ENCODE data around the gene HCN1.
"Not testable (repeated sequence)": the region's sequence is repeated elsewhere in the genome, so short reads cannot be mapped to it uniquely, and the experiment has no call there.

Gene HCN1

DNA sequence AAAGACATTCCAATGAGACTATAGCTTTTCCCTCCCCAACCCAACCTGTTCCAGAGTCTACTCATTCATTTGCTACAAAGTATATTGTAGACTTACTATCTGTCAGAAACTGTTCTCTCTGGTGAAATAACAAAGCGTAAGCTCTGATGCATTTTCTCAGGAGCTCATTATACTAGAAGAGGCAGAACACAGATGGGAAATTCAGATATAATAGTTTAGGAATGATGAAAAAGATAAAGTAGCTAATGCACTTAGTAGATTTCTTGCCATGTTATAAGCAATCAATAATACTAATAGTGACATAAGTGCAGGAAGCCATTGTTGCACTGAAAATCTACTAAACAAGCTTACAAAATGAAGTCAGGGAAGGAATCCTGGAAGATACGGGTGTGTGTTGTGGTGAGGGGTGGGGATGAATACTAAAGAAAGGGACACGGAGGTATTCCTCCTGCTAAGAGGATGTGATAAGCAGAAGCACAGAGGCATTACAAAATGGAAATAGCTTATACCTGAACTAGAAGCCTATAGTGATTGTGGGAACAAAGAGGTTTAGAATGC is 78.2 kb downstream of the HCN1 start:
- DNase-seq, result no peak

DNA sequence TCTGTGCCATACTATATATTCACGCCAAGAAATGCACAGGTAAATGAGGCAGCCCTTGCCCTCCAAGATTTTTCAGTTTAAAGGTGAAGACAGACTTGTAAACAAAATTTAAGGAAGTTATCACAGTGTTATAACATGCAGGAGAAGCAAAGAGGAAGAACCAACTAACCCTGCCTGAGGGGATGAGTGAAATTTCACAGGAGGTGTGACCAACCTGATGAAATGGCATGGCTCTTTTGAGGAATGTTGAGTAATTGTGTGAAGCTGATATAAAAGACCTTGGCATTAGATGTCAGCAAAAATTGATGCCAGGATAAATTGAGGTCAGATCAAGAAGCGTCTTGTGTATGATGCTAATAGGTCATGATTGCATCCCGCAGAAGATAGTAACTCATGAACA is 86.5 kb downstream of the HCN1 start:
- no peak for DNase-seq

DNA sequence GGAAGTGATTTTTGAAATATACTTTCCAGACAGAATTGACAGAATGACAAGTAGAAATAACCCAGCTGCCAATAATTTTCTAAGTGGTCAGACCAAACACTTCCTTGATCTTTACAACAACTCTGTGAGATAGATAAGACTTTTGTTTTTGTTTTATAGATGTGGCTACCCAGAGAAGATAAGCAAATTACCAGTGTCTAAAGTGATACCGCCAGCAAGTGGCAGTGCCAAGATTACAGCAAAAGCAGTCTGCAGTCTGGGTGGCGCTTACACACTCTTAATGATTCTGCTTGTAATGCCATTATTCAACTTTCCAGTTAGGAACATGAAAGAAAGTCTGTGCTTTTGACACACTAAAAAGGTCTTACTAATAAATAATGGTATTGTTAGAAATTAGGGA is 92.1 kb downstream of the HCN1 start:
- no peak for DNase-seq

DNA sequence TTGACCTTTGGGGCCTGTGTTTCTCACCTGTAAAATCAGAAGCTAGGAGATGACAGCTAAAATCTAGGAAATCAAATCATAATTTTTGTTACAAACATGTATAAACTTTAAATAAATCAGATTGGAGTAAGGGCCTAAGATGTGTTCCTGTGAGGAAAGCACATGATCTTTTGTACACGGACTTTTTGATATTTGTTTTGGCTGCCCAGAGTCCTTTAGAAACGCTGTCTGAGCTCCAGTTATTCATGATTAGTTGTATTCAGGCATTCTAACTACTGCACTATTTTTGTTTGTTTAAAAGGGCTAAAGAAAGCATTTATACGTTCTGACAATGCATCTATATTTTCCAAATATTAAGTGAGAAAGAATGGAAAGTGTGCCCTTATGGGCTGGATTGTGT is 94.8 kb downstream of the HCN1 start:
- DNase-seq, result no peak

DNA sequence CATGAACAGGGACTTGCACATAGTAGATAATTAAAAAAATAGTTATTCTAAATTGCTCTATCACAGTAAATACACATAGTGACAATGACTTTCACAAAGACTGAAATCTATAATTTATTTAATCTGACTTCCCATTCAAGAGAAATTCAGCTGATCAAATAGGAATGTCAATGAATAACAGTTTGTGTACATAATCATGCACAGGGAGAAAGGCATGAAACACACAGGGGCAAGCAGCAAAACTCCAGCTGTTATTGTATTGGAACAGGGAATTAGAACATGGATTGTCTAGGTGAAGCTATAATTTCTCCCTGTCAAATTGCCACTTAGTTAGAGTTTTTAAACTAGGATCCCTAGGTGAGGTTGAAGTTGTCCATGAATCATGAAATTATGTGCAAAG is 99.9 kb downstream of the HCN1 start:
- no peak for DNase-seq

DNA sequence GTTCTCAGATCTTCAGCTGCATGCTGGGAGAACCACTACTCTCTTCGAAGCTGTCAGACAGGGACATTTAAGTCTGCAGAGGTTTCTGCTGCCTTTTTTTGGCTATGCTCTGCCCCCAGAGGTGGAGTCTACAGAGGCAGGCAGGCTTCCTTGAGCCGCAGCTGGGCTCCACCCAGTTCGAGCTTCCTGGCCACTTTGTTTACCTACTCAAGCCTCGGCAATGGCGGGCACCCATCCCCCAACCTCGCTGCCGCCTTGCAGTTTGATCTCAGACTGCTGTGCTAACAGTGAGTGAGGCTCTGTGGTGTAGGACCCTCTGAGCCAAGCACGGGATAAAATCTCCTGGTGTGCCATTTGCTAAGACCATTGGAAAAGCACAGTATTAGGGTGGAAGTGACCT is 110.2 kb downstream of the HCN1 start:
- DNase-seq, result not testable (repeated sequence)

DNA sequence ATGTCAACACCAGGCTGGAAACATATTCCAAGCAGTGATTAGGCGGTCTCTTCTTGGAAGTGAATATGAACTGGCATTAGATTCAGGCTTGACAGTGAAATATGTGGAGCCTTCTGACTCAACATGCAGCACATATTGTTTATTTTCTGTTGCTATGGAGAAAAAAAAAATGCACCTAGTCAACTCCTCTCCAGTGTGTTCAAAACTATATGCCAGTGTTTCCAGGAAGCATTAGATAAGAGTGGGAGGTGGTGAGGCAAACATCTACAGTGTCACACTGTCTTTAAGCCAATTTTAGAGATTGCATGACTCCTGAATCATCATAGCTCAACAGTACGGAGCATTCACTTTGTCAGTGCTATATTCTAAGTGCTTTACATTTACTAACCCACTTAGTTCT is 117.9 kb downstream of the HCN1 start:
- no peak for DNase-seq

DNA sequence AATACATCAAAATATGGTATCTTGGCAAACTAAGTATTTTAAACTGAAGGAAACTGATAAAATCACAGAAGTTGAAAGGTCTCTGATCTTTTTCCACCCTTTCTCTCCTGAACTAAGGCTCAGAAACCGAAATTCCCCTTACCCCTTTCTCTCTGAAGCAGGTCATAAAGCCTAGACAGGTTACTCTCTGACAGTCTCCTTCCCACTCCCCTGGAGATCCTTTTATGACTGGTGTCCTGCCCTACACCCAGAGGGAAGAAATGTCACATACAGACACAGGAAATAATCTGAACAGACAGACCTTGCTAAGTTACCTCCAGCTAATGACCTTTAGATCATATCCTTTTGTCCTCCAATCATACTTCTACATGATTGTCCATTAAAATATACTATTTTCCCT is 127.4 kb downstream of the HCN1 start:
- no peak for DNase-seq

DNA sequence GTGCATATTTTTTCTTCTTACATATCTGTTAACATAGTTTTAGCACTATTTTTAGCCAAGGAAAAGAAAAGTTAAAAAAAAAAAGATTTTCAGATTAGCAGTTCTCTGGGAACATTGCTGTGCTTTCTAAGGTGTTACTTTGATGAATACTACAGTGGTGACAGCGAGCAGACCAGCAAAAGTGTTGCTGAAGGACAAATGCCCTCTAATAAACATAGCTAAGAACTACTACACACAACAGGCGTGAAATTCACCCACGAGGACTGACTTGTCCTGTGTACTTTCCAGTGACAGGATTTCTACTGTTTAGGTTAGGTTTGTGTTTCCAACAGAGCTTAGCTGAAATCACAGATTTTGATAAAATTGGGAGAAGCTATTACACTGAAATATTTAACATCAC is 153.8 kb downstream of the HCN1 start:
- DNase-seq, result no peak

DNA sequence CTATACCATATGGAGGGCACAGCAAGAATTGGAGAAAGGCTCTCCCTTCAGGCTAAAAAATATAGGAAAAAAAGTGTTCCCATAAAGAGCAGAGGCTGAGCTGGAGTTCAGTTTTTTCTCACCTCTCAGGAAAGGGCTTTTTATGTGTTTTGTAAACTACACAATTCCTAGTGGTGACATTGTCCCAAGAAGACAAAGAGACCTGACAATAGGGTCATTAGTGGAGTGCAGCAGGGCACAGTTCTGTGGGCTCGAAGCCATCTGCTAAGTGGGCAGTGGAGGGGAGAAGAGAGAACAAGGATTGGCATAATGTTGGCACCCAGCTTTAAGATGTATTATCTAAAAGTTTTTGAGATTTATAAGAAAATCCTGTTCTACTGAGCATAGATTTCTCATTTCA is 162.5 kb downstream of the HCN1 start:
- no peak for DNase-seq

DNA sequence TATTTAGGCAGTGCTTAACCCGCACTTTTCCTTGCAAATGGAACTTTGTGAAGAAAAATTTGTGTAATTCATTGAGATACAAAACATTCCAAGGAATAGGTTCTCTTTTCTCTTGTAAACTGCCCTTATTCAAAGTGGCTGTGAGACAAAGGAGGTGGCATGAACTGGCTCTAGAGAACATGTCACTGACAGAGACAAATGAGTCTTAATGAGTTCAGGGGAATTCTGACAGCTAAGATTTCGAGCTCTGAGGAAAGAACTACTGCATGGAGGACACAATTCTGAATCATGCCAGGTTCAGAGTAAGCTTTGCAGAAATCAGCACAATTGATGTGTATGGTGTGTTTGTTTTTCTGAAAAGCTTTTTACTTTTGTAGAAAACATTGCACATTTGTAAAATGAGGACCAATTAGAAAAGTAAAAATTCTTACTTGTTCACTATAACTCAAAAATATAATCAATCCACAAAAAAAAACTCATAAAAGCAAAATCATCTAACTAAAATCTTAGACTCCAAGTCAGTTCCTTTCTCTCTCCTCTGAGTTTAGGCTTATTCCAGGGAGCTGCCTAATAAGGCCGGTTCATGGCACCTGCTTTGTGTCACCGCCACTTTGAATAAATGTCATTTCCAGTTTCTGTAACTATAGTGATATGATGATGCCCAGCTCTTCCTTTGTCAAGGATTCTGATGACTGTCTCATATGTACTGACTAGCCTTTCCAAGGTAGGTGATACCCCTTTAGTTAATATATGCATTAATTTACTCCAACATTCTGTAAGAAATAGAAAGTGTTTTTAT is 163.2 kb downstream of the HCN1 start:
- no peak for DNase-seq

DNA sequence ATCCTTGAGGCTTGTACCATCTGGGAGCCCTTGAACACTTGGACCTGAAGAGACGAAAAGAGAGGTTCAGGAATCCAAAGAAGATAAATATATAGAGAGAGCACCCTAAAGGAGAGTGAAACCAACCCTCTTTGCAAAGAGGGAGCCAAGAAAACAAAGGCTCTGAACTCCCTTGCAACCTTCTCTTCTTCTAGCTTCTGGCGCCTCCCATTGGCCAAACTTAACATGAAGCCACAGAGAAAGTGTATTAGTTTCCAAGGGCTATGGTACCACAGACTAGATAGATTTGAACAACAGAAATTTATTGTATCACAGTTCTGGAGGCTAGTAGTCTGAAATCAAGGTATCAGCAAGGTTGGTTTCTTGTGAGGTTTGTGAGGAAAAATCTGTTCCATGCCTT is 175.1 kb downstream of the HCN1 start:
- DNase-seq, result peak; percentile 8

DNA sequence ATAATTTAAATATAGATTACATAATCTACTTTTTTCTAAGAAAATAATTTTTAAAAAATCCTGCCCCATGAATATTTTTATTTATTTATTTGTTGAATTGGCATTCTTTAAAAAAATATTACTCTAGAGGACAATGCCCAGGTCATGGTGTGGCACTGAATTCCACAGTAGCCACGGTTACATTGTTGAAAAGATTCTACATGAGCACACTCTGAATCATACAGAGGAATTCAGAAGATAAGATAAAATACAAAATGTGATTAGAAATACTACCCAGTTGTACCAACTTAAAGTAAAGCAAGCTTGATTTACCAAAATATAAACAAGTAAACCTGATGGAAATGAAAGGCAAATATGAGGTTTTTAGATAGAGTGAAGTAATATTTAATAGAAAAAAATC is 183.7 kb downstream of the HCN1 start:
- no peak for DNase-seq

DNA sequence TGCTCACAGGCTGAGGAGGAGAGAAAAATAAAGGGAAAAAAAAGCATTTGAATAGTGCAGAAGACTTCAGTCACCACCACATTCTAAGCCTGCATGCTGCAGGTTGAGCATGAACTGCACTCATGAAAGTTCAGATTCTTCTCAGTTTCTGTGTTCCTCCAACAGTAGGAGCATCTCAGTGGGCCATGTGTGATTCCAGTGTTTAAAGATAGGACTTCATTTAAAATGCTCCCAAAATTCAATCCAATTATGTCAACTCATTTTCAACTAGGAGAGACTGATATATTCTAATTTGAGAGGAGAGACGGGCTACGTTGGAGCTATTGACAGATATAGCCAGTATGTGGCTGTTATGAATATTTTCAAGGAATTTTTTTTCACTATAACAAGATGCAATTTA is 186.8 kb downstream of the HCN1 start:
- no peak for DNase-seq

DNA sequence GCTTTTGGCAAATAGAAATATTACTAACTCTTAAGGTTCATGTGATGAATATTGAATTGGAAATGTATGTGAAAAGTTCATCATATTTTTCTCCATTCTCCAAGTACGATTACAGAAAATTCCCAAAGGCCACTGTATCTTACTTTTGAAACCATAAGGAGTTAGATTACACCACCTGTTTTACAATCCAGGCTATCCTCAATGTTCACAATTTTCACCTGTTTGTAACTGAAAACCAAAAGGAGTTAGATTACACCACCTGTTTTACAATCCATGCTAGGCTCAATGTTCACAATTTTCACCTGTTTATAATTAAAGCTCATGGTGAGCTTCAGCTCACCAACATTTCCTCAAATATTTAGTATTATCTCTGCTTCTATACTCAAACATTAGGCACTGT is 188.0 kb downstream of the HCN1 start:
- DNase-seq, result no peak

DNA sequence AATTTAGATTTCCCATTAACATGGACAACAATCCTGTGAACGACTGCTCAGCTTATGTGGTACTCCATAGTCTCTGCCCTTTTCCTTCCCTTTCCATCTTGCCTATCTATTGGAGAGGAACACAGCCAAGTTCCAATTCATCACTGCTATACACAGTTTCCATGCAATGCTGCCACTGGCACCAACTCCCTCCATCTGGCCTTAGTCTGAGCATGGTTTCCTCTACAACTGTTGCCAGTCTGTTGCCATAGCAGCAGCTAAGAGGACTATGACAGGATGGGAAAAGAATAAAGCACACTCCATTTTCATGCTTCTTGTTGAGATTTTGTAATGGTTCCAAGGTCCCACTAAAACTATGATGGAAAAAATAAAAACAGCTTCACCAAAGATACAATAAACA is 189.0 kb downstream of the HCN1 start:
- no peak for DNase-seq

DNA sequence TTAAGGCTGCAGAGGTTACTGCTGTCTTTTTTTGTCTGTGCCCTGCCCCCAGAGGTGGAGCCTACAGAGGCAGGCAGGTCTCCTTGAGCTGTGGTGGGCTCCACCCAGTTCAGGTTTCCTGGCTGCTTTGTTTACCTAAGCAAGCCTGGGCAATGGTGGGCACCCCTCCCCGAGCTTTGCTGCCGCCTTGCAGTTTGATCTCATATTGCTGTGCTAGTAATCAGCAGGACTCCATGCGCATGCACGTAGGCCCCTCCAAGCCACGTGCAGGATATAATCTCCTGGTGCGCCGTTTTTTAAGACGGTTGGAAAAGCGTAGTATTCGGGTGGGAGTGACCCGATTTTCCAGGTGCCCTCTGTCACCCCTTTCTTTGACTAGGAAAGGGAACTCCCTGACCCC is 197.2 kb downstream of the HCN1 start:
- DNase-seq, result not testable (repeated sequence)

DNA sequence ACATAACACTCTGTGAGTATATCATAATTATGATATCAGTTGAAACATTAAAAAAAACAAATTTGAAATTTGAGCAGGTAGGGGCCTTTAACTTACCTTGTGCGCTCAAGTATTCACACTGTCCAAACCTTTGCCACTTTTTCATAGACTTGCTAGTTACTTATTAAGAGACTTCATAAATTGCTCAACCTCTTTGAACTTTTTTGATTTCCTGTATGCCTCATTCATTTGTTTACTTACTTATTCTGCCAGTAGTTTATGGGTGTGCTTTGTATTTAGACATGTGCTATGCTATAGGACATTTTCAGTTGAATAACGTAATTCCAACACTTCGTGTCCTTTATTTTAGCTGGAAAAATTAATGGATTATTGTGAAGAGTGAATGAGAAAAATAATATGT is 204.8 kb downstream of the HCN1 start:
- DNase-seq, result no peak

DNA sequence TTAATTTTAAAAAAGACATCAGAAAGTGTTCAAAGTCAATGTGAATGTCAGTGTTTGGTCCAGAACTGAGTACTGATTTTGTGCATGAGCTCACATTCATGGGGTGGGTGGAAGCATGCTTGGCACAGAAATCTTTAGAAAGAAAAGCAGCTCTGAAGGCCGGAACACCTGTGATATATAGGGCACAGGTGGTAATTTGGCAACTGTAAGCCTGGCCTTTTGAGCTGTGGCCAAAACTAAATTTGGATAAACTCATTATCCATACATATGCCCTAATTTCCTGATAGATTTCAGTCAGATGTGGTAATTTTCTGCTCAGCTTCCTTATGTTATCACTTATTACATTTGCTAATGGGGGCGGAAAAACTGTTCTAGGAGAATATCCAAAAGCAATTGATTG is 211.4 kb downstream of the HCN1 start:
- DNase-seq, result no peak

DNA sequence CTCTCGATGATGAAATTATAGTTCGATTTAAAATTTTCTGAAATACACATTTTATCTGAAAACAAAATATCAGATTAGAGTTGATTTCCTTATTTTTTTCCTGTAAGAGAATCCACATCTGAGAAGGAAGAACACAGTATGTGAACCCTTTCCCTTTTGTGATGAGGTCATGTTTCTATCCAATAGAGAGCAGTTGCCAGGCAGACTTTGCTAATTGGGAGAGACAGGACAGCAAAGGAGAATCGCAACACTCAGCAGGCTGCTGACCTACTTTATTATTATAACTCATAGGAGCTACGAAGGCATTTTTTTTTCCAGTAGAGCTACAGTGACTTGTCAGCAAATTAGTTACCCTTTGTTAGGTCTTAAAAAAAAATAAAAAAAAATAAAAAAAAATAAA is 242.1 kb downstream of the HCN1 start:
- peak; percentile 0 for DNase-seq

DNA sequence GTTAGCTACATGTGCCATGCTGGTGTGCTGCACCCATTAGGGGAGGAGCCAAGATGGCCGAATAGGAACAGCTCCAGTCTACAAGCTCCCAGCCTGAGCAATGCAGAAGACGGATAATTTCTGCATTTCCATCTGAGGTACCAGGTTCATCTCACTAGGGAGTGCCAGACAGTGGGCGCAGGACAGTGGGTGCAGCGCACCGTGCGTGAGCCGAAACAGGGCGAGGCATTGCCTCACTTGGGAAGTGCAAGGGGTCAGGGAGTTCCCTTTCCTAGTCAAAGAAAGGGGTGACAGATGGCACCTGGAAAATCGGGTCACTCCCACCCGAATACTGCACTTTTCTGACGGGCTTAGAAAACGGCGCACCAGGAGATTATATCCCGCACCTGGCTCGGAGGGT is 251.3 kb downstream of the HCN1 start:
- DNase-seq, result not testable (repeated sequence)

DNA sequence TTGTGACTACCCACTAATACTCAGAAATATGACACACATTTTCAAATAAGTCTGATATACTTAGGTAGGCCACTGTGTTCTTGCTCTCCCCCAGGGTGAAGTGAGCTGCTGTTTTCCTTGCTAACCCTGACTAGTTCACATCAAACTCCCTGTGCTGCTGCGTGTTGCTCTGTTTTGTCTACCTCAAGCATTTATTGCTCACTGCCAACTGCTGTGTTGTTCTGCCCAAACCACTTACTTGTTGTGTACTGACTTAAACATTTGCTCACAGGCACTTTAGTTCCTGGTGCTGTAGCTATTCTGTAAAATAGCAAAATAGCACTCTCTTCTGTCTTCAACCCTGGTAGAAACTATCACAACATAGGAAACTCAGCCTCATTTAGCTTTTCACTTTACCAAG is 255.7 kb downstream of the HCN1 start:
- no peak for DNase-seq

DNA sequence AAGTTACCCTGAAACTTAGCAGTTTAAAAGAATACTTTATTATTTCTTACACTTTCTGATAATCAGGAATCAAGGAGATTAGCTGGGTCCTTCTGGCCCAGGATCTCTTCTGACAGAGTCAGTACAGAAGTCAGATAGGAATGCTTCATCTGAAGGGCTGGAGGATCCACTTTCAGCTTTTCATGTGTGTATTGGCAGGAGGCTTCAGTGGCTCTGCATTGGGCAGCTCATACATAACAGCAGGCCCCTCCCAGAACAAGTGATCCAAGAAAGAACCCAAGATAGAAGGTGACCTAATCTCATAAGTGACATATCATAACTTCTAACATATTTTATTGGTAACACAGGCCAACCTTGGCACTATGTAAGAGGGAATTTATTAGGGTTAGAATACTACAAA is 258.4 kb downstream of the HCN1 start:
- DNase-seq, result no peak

DNA sequence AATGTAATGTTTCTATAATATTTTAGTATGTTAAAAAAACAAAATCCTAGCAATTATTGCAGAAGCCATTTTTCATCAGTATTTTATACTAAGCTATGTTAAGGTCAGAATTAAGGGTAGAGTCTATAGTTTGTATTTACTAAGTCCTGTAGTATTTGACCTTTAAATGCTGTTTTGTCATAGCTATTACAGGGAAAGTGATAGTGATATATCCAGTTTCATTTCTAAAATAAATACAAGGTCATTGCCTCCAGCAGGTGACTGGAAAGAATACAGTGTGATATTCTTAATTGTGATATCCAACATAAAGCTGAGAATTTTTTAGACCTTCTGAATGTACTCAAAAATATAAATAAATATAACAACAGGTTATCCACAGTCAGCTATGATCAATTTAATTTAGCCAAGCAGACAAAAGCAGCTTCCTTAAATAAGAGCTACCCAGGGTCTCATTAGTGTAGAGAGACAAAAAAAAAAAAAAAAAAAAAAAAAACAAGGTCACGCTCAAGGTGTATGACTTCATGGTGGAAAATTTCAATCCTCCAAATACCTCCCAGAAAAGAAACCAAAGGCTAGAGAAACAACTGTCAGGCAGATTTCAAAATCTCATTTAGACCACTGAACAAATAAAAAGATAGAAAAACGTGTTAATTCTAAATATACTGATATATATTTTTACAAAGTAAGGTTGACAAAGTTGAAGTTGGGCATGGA is 278.7 kb downstream of the HCN1 start:
- DNase-seq, result no peak
